HepG2 (cell line): ENCODE data around the gene EGFR. TPM values are rescaled to one million over a fixed set of nuclear protein-coding genes. Genes with fewer than 3 reads are reported as not detected.

Experiments used
- ATAC-seq: fragments of 200-7000 bp; cut with Tn5 transposase; 3 replicates; pipeline ENCODE4 v1.9.1; 2020; ENCODE audit warnings: mild to moderate bottlenecking, moderate library complexity
- BruUV-seq: library from RNA; stranded (reverse); fragments of 400-500 nt; replicated peaks from 2 replicates; lab custom pipeline; 2021; lab: Mats Ljungman, UMichigan
- CTCF ChIA-PET: fragments of 300-600 bp; formaldehyde crosslinking; extraction: SDS; loops from one replicate; lab custom pipeline; 2021; ENCODE audit warnings: low total read pairs, inconsistent platforms, low intra/inter-chr PET ratio; lab: Yijun Ruan, JAX
- POLR2A ChIA-PET: fragments of 350-600 bp; sonication (Branson Sonifier 250); formaldehyde crosslinking; loops from one replicate; lab custom pipeline; 2020; ENCODE audit warnings: antibody characterized with exemption, inconsistent platforms; lab: Yijun Ruan, JAX
- DNase-seq: peaks from one replicate; pipeline ENCODE4 v3.0.0-alpha.2; 2015; ENCODE audit warnings: low spot score
- FAIRE-seq: peaks from 3 replicates; lab custom pipeline; 2011; peaks lifted over from hg19 to GRCh38; lab: Jason Lieb, UNC
- H2AFZ ChIP-seq: one replicate; pipeline ENCODE4 v1.6.1; 2011; ENCODE audit warnings: low read length, inconsistent platforms
- H3K27ac ChIP-seq: fragments of 300-600 bp; 3 replicates; pipeline ENCODE4 v1.8.0; 2011; ENCODE audit warnings: mixed run types, mild to moderate bottlenecking, mixed read lengths, low read length, inconsistent platforms; ENCODE audit not compliant: insufficient read depth; ENCODE audit errors: extremely low read length
- H3K27me3 ChIP-seq, 2 experiments: fragments of 200-600 bp in 1 of 2; 2 replicates in 1 of 2; 3 replicates in 1 of 2; pipeline versions ENCODE4 v1.6.0 to v1.8.0; 2011; ENCODE audit warnings: low read length in 2 of 2, mild to moderate bottlenecking in 2 of 2, moderate library complexity in 2 of 2, inconsistent platforms in 1 of 2; ENCODE audit not compliant: insufficient read depth in 2 of 2, control insufficient read depth in 1 of 2
- H3K36me3 ChIP-seq, 2 experiments: fragments of 200-600 bp in 1 of 2; replicated peaks in 1 of 2; 2 replicates in 1 of 2; 3 replicates in 1 of 2; pipeline versions ENCODE4 v1.5.1 to v1.8.0; 2011; ENCODE audit warnings: low read length in 2 of 2, inconsistent platforms in 1 of 2; ENCODE audit not compliant: insufficient read depth in 2 of 2, control insufficient read depth in 1 of 2
- H3K4me1 ChIP-seq: 2 replicates; pipeline ENCODE4 v1.5.1; 2012; ENCODE audit warnings: low read length, inconsistent platforms; ENCODE audit not compliant: insufficient read depth
- H3K4me2 ChIP-seq: 2 replicates; pipeline ENCODE4 v1.6.0; 2011; ENCODE audit warnings: low read depth, low read length, inconsistent platforms
- H3K4me3 ChIP-seq, 3 experiments: fragments of 200-600 bp in 1 of 3; sonication (generic), shearing (Covaris generic) in 1 of 3; replicated peaks in 1 of 3; 2 replicates each; pipeline ENCODE4 v1.5.1; 2011 to 2016; ENCODE audit warnings: low read length in 3 of 3, inconsistent platforms in 2 of 3, low read depth in 2 of 3, mild to moderate bottlenecking in 2 of 3, control low read depth in 1 of 3, mixed read lengths in 1 of 3; ENCODE audit not compliant: insufficient read depth in 1 of 3
- H3K79me2 ChIP-seq: one replicate; pipeline ENCODE4 v1.6.1; 2011; ENCODE audit warnings: low read length, inconsistent platforms; ENCODE audit not compliant: insufficient read depth
- H3K9ac ChIP-seq: 2 replicates; pipeline ENCODE4 v1.6.0; 2011; ENCODE audit warnings: mild to moderate bottlenecking, low read depth, low read length, inconsistent platforms; ENCODE audit not compliant: insufficient read depth
- H3K9me3 ChIP-seq: 2 replicates; pipeline ENCODE4 v1.5.1; 2012; ENCODE audit warnings: mild to moderate bottlenecking, low read length
- H4K20me1 ChIP-seq: 2 replicates; pipeline ENCODE4 v1.6.0; 2011; ENCODE audit warnings: inconsistent platforms, mild to moderate bottlenecking, low read length, moderate library complexity; ENCODE audit not compliant: insufficient read depth
- ATF3 ChIP-seq: sonication (generic); formaldehyde crosslinking; IDR thresholded peaks from 2 replicates; pipeline ENCODE4 v1.4.0; 2020; ENCODE audit warnings: missing genetic modification reagents
- FOSL2 ChIP-seq: sonication (generic); formaldehyde crosslinking; IDR thresholded peaks from 2 replicates; pipeline ENCODE4 v1.4.0; 2020; ENCODE audit warnings: missing genetic modification reagents
- HDAC2 ChIP-seq: sonication (generic); formaldehyde crosslinking; IDR thresholded peaks from 2 replicates; pipeline ENCODE4 v1.4.0; 2020; ENCODE audit warnings: missing genetic modification reagents
- HMG20B ChIP-seq: conservative IDR thresholded peaks from 2 replicates; pipeline ENCODE4 v1.6.1; 2016; ENCODE audit warnings: missing genetic modification reagents, missing compliant biosample characterization
- IRX3 ChIP-seq: sonication (generic); formaldehyde crosslinking; IDR thresholded peaks from 2 replicates; pipeline ENCODE4 v1.8.1; 2023; ENCODE audit warnings: mild to moderate bottlenecking, low read depth, missing genetic modification reagents, borderline replicate concordance
- MLX ChIP-seq: IDR thresholded peaks from 2 replicates; pipeline ENCODE4 v1.6.1; 2016
- YEATS4 ChIP-seq: sonication (generic); formaldehyde crosslinking; IDR thresholded peaks from 2 replicates; pipeline ENCODE4 v1.4.0; 2020; ENCODE audit warnings: missing genetic modification reagents, borderline replicate concordance
- ZBTB2 ChIP-seq: sonication (generic); formaldehyde crosslinking; IDR thresholded peaks from 2 replicates; pipeline ENCODE4 v1.8.0; 2022; ENCODE audit warnings: low read depth, missing genetic modification reagents
- ZNF232 ChIP-seq: sonication (generic); formaldehyde crosslinking; IDR thresholded peaks from 2 replicates; pipeline ENCODE4 v1.4.0; 2020; ENCODE audit warnings: missing genetic modification reagents, borderline replicate concordance
- ZNF512 ChIP-seq: sonication (generic); formaldehyde crosslinking; IDR thresholded peaks from 2 replicates; pipeline ENCODE4 v1.4.0; 2020; ENCODE audit warnings: mild to moderate bottlenecking, missing genetic modification reagents
- ZNF577 ChIP-seq: sonication (generic); formaldehyde crosslinking; IDR thresholded peaks from 2 replicates; pipeline ENCODE4 v1.4.0; 2020; ENCODE audit warnings: mild to moderate bottlenecking, low read depth, missing genetic modification reagents, borderline replicate concordance
- WGBS: methylation state at CpG from one replicate; pipeline ENCODE4 v1.1.6; 2017; ENCODE audit warnings: low lambda C conversion rate; 5-methylcytosine and 5-hydroxymethylcytosine counted together
- in situ Hi-C: cut with HindIII; loops from 2 replicates; pipeline ENCODE4 v1.10.0; 2017; ENCODE audit warnings: low pct_unique_long_range_greater_than_20kb; ENCODE audit not compliant: extremely low pct_ligation_motif_present
- intact Hi-C: fragments of 100-400 bp; cut with micrococcal nuclease; formaldehyde crosslinking; loops from one replicate; pipeline ENCODE4 v1.10.0; 2022; ENCODE audit not compliant: unreplicated experiment
- polyA plus RNA-seq, 8 experiments: library from polyadenylated mRNA; depleted of rRNA in 3 of 8; stranded (reverse) in 7 of 8; unstranded in 1 of 8; fragments of >200 nt; fragmentation: Illumina TruSeq in 4 of 8; extraction: Trizol in 4 of 8; gene quantifications; 2 replicates each; pipeline versions ENCODE4 v1.2.1 to v1.2.3, GENCODE V29; 2011 to 2016; ENCODE audit warnings: low read depth in 4 of 8, missing spikeins in 1 of 8, mixed read lengths in 1 of 8; ENCODE audit not compliant: insufficient read depth in 1 of 8
- total RNA-seq, 5 experiments: library from RNA; depleted of rRNA; stranded (reverse); fragments of >200 nt; fragmentation: Illumina TruSeq; extraction: Trizol; gene quantifications; 2 replicates each; pipeline ENCODE4 v1.2.3, GENCODE V29; 2016; ENCODE audit warnings: low read depth in 1 of 5
- TF ChIP-seq, protein P1 (sequence below): sonication (generic); formaldehyde crosslinking; IDR thresholded peaks from 2 replicates; pipeline ENCODE4 v1.5.1; 2020; ENCODE audit warnings: mild to moderate bottlenecking, missing genetic modification reagents, borderline replicate concordance
- TF ChIP-seq, protein P2 (sequence below), 2 experiments: sonication (generic) in 1 of 2; formaldehyde crosslinking in 1 of 2; IDR thresholded peaks; 2 replicates each; pipeline versions ENCODE4 v1.4.0 to v1.6.1; 2016 to 2020; ENCODE audit warnings: borderline replicate concordance in 1 of 2, low read depth in 1 of 2, mild to moderate bottlenecking in 1 of 2, missing genetic modification reagents in 1 of 2

EGFR gene
- total and polyA plus RNA-seq, 2 of the 13 experiments (the other 11 are each of a cell fraction or from before 2014, with no cell fraction given) = 7.0 to 10.0 TPM

- POLR2A ChIA-PET = interaction anchor here (3.0 kb wide), 1 partner anchor 13 kb away, joined by 11 read pairs; no protein-coding TSS in a partner anchor
- no peak overlapping the region for H3K9ac ChIP-seq
- H2AFZ ChIP-seq = no peak overlapping the region
- no peak for TF ChIP-seq ZNF232 (CRISPR knock-in tag)
- no peak for TF ChIP-seq HDAC2
- no peak for TF ChIP-seq MLX (CRISPR knock-in tag)
- TF ChIP-seq ZNF512 (CRISPR knock-in tag) = no peak
- no peak for TF ChIP-seq IRX3 (CRISPR knock-in tag)
- no peak for TF ChIP-seq HMG20B (CRISPR knock-in tag)
- no peak for TF ChIP-seq ZNF577 (CRISPR knock-in tag)
- no peak for TF ChIP-seq YEATS4 (CRISPR knock-in tag)
- TF ChIP-seq ZBTB2 (CRISPR knock-in tag) = no peak
- TF ChIP-seq, protein P1, sequence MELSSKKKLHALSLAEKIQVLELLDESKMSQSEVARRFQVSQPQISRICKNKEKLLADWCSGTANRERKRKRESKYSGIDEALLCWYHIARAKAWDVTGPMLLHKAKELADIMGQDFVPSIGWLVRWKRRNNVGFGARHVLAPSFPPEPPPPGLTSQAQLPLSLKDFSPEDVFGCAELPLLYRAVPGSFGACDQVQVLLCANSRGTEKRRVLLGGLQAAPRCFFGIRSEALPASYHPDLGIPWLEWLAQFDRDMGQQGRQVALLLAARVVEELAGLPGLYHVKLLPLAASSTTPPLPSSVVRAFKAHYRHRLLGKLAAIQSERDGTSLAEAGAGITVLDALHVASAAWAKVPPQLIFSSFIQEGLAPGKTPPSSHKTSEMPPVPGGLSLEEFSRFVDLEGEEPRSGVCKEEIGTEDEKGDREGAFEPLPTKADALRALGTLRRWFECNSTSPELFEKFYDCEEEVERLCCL = no peak
- TF ChIP-seq ATF3 (CRISPR knock-in tag) = no peak
- TF ChIP-seq FOSL2 (CRISPR knock-in tag) = no peak
- TF ChIP-seq, protein P2, sequence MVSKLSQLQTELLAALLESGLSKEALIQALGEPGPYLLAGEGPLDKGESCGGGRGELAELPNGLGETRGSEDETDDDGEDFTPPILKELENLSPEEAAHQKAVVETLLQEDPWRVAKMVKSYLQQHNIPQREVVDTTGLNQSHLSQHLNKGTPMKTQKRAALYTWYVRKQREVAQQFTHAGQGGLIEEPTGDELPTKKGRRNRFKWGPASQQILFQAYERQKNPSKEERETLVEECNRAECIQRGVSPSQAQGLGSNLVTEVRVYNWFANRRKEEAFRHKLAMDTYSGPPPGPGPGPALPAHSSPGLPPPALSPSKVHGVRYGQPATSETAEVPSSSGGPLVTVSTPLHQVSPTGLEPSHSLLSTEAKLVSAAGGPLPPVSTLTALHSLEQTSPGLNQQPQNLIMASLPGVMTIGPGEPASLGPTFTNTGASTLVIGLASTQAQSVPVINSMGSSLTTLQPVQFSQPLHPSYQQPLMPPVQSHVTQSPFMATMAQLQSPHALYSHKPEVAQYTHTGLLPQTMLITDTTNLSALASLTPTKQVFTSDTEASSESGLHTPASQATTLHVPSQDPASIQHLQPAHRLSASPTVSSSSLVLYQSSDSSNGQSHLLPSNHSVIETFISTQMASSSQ (IDR thresholded peaks at IDR 0.05; ENCODE audit: low read depth) = no peak
- TF ChIP-seq, protein P2 (CRISPR knock-in tag; IDR thresholded peaks at IDR 0.05; ENCODE audit: borderline replicate concordance) = no peak
Measured at GRCh38 chr7:55191161-55191925, 172.5 kb downstream of the EGFR start.

More at GRCh38 chr7:55191161-55191925, 172.5 kb downstream of the EGFR start:
- WGBS = 98% methylated on average over 17 of the region's 17 CpGs
- no peaks in the 10 kb centered on the region for H4K20me1 ChIP-seq
- H3K27ac ChIP-seq = no peak overlapping the region
- ATAC-seq (no peak), DNase-seq (no peak), FAIRE-seq (no peak)
- in situ Hi-C loops = no loop called here
- H3K4me3 ChIP-seq = no peak overlapping the region
- H3K79me2 ChIP-seq = peaks cover 21% of the 10 kb centered on the region
- H3K27me3 ChIP-seq = no peaks in the 10 kb centered on the region
- H3K36me3 ChIP-seq = peaks cover 12 to 41% of the 10 kb centered on the region in 2 experiments
- no TSS peak for BruUV-seq
- intact Hi-C loops = no loop called here
- CTCF ChIA-PET = no interaction called here
- no peaks in the 10 kb centered on the region for H3K9me3 ChIP-seq
- H3K4me1 ChIP-seq = peaks cover 57% of the 10 kb centered on the region
- H3K4me2 ChIP-seq = no peak overlapping the region
